ENCODE data around the gene PPM1D. TPM values are rescaled to one million over a fixed set of nuclear protein-coding genes. Genes with fewer than 3 reads are reported as not detected.

PPM1D gene
- total RNA-seq, 4 donors from 2014 or later: 14.9 to 25.9 (median 15.6) TPM

- DNase-seq (ENCODE audit: low spot score in 2 of 2): no peak
- TF ChIP-seq EP300 (IDR thresholded peaks at IDR 0.05) (no peak), CTCF (IDR thresholded peaks at IDR 0.05) (no peak), POLR2A (IDR thresholded peaks at IDR 0.05) (no peak)
- Histone ChIP-seq H3K4me3 (no peak overlapping the region), H3K27me3 (no peaks in the 10 kb centered on the region), H3K9me3 (no peaks in the 10 kb centered on the region), H3K36me3 (peaks cover 0 to 38% (median 0%) of the 10 kb centered on the region in 3 donors), H3K4me1 (peaks cover 0 to 6% (median 0%) of the 10 kb centered on the region in 4 donors), H3K27ac (no peak overlapping the region)
- WGBS, 2 donors: 75 to 81% methylated on average over 2 of the region's 2 CpGs
These were observed 112.7 kb downstream of the PPM1D start for GRCh38 chr17:60712675-60713074.

- no peak for TF ChIP-seq POLR2A (IDR thresholded peaks at IDR 0.05)
- TF ChIP-seq CTCF (IDR thresholded peaks at IDR 0.05): no peak
- no peak for TF ChIP-seq EP300 (IDR thresholded peaks at IDR 0.05)
- peaks cover 0 to 6% (median 0%) of the 10 kb centered on the region in 4 donors for H3K4me1 ChIP-seq
- H3K9me3 ChIP-seq: no peaks in the 10 kb centered on the region
- H3K27me3 ChIP-seq: no peaks in the 10 kb centered on the region
- DNase-seq (ENCODE audit: low spot score in 2 of 2): no peak
- WGBS, 2 donors: 95 to 97% methylated on average over 2 of the region's 2 CpGs
- no peak overlapping the region for H3K4me3 ChIP-seq
- no peak overlapping the region for H3K27ac ChIP-seq
- H3K36me3 ChIP-seq: peaks cover 0 to 29% (median 0%) of the 10 kb centered on the region in 3 donors
These were observed 113.6 kb downstream of the PPM1D start for GRCh38 chr17:60713608-60714007.

Small RNAs within 50 kb of the gene (small RNA-seq; reads per million reads assigned to genes)
- gene AC011921.2 (not detected), gene RN7SL606P (not detected), gene RNU6-623P (not detected)

Other genes with a start within 250 kb of the PPM1D start
- 10 to 100 TPM; 49.6 to 64.7 (median 56.5) TPM for gene USP32, start 208.1 kb upstream of the PPM1D start, total RNA-seq
- not detected for gene CHCT1, start 177.7 kb upstream of the PPM1D start, total RNA-seq
- 10 to 100 TPM; 27.0 to 48.3 (median 39.9) TPM for gene APPBP2, start 74.0 kb upstream of the PPM1D start, total RNA-seq
- 10 to 100 TPM; 26.4 to 48.1 (median 44.8) TPM for gene BCAS3, start 77.7 kb downstream of the PPM1D start, total RNA-seq